HepG2 (cell line): ENCODE results near the gene CCDC69. TPM values are rescaled to one million over a fixed set of nuclear protein-coding genes. Genes with fewer than 3 reads are reported as not detected.

Experiments
- ATAC-seq: fragments of 200-7000 bp; cut with Tn5 transposase; 3 replicates; pipeline ENCODE4 v1.9.1; 2020; ENCODE audit warnings: mild to moderate bottlenecking, moderate library complexity
- BruUV-seq: library from RNA; stranded (reverse); fragments of 400-500 nt; replicated peaks from 2 replicates; lab custom pipeline; 2021; lab: Mats Ljungman, UMichigan
- CTCF ChIA-PET: fragments of 300-600 bp; formaldehyde crosslinking; extraction: SDS; loops from one replicate; lab custom pipeline; 2021; ENCODE audit warnings: low total read pairs, inconsistent platforms, low intra/inter-chr PET ratio; lab: Yijun Ruan, JAX
- POLR2A ChIA-PET: fragments of 350-600 bp; sonication (Branson Sonifier 250); formaldehyde crosslinking; loops from one replicate; lab custom pipeline; 2020; ENCODE audit warnings: antibody characterized with exemption, inconsistent platforms; lab: Yijun Ruan, JAX
- DNase-seq: peaks from one replicate; pipeline ENCODE4 v3.0.0-alpha.2; 2015; ENCODE audit warnings: low spot score
- FAIRE-seq: peaks from 3 replicates; lab custom pipeline; 2011; peaks lifted over from hg19 to GRCh38; lab: Jason Lieb, UNC
- H2AFZ ChIP-seq: one replicate; pipeline ENCODE4 v1.6.1; 2011; ENCODE audit warnings: low read length, inconsistent platforms
- H3K27ac ChIP-seq: fragments of 300-600 bp; 3 replicates; pipeline ENCODE4 v1.8.0; 2011; ENCODE audit warnings: mixed run types, mild to moderate bottlenecking, mixed read lengths, low read length, inconsistent platforms; ENCODE audit not compliant: insufficient read depth; ENCODE audit errors: extremely low read length
- H3K27me3 ChIP-seq, 2 experiments: fragments of 200-600 bp in 1 of 2; 2 replicates in 1 of 2; 3 replicates in 1 of 2; pipeline versions ENCODE4 v1.6.0 to v1.8.0; 2011; ENCODE audit warnings: low read length in 2 of 2, mild to moderate bottlenecking in 2 of 2, moderate library complexity in 2 of 2, inconsistent platforms in 1 of 2; ENCODE audit not compliant: insufficient read depth in 2 of 2, control insufficient read depth in 1 of 2
- H3K36me3 ChIP-seq, 2 experiments: fragments of 200-600 bp in 1 of 2; replicated peaks in 1 of 2; 2 replicates in 1 of 2; 3 replicates in 1 of 2; pipeline versions ENCODE4 v1.5.1 to v1.8.0; 2011; ENCODE audit warnings: low read length in 2 of 2, inconsistent platforms in 1 of 2; ENCODE audit not compliant: insufficient read depth in 2 of 2, control insufficient read depth in 1 of 2
- H3K4me1 ChIP-seq: 2 replicates; pipeline ENCODE4 v1.5.1; 2012; ENCODE audit warnings: low read length, inconsistent platforms; ENCODE audit not compliant: insufficient read depth
- H3K4me2 ChIP-seq: 2 replicates; pipeline ENCODE4 v1.6.0; 2011; ENCODE audit warnings: low read depth, low read length, inconsistent platforms
- H3K4me3 ChIP-seq, 3 experiments: fragments of 200-600 bp in 1 of 3; sonication (generic), shearing (Covaris generic) in 1 of 3; replicated peaks in 1 of 3; 2 replicates each; pipeline ENCODE4 v1.5.1; 2011 to 2016; ENCODE audit warnings: low read length in 3 of 3, inconsistent platforms in 2 of 3, low read depth in 2 of 3, mild to moderate bottlenecking in 2 of 3, control low read depth in 1 of 3, mixed read lengths in 1 of 3; ENCODE audit not compliant: insufficient read depth in 1 of 3
- H3K79me2 ChIP-seq: one replicate; pipeline ENCODE4 v1.6.1; 2011; ENCODE audit warnings: low read length, inconsistent platforms; ENCODE audit not compliant: insufficient read depth
- H3K9ac ChIP-seq: 2 replicates; pipeline ENCODE4 v1.6.0; 2011; ENCODE audit warnings: mild to moderate bottlenecking, low read depth, low read length, inconsistent platforms; ENCODE audit not compliant: insufficient read depth
- H3K9me3 ChIP-seq: 2 replicates; pipeline ENCODE4 v1.5.1; 2012; ENCODE audit warnings: mild to moderate bottlenecking, low read length
- H4K20me1 ChIP-seq: 2 replicates; pipeline ENCODE4 v1.6.0; 2011; ENCODE audit warnings: inconsistent platforms, mild to moderate bottlenecking, low read length, moderate library complexity; ENCODE audit not compliant: insufficient read depth
- AGO1 ChIP-seq: fragments of 200-400 bp; formaldehyde crosslinking; IDR thresholded peaks from 2 replicates; pipeline ENCODE4 v1.6.1; 2017; ENCODE audit warnings: mild to moderate bottlenecking, low read depth, low read length, moderate library complexity; ENCODE audit not compliant: poor library complexity, severe bottlenecking
- ATF5 ChIP-seq: sonication (generic); formaldehyde crosslinking; IDR thresholded peaks from 2 replicates; pipeline ENCODE4 v1.4.0; 2020; ENCODE audit warnings: mild to moderate bottlenecking, low read depth, missing genetic modification reagents
- CREB1 ChIP-seq, 2 experiments: fragments of 450-650 bp in 1 of 2; IDR thresholded peaks; 2 replicates each; pipeline ENCODE4 v1.6.1; 2016 to 2017; ENCODE audit warnings: control low read depth in 1 of 2, mild to moderate bottlenecking in 1 of 2, missing compliant biosample characterization in 1 of 2, missing genetic modification characterization in 1 of 2
- FOSL2 ChIP-seq: sonication (generic); formaldehyde crosslinking; IDR thresholded peaks from 2 replicates; pipeline ENCODE4 v1.4.0; 2020; ENCODE audit warnings: missing genetic modification reagents
- HDAC1 ChIP-seq: sonication (generic); formaldehyde crosslinking; IDR thresholded peaks from 2 replicates; pipeline ENCODE4 v1.5.1; 2020; ENCODE audit warnings: mild to moderate bottlenecking, missing genetic modification reagents
- ONECUT2 ChIP-seq: sonication (generic); formaldehyde crosslinking; IDR thresholded peaks from 2 replicates; pipeline ENCODE4 v1.4.0; 2020; ENCODE audit warnings: missing genetic modification reagents
- ZNF205 ChIP-seq: IDR thresholded peaks from 2 replicates; pipeline ENCODE4 v1.6.1; 2018; ENCODE audit warnings: missing biosample characterization, missing genetic modification reagents
- ZNF276 ChIP-seq: sonication (generic); formaldehyde crosslinking; IDR thresholded peaks from 2 replicates; pipeline ENCODE4 v1.4.0; 2020; ENCODE audit warnings: mild to moderate bottlenecking, low read depth, missing genetic modification reagents
- ZNF451 ChIP-seq: sonication (generic); formaldehyde crosslinking; IDR thresholded peaks from 2 replicates; pipeline ENCODE4 v1.5.0; 2020; ENCODE audit warnings: mild to moderate bottlenecking, missing genetic modification reagents
- ZNF562 ChIP-seq: sonication (generic); formaldehyde crosslinking; IDR thresholded peaks from 2 replicates; pipeline ENCODE4 v1.8.0; 2022; ENCODE audit warnings: missing genetic modification reagents, borderline replicate concordance
- ZNF841 ChIP-seq: sonication (generic); formaldehyde crosslinking; IDR thresholded peaks from 2 replicates; pipeline ENCODE4 v1.8.1; 2023; ENCODE audit warnings: missing genetic modification reagents, borderline replicate concordance
- WGBS: methylation state at CpG from one replicate; pipeline ENCODE4 v1.1.6; 2017; ENCODE audit warnings: low lambda C conversion rate; 5-methylcytosine and 5-hydroxymethylcytosine counted together
- in situ Hi-C: cut with HindIII; loops from 2 replicates; pipeline ENCODE4 v1.10.0; 2017; ENCODE audit warnings: low pct_unique_long_range_greater_than_20kb; ENCODE audit not compliant: extremely low pct_ligation_motif_present
- intact Hi-C: fragments of 100-400 bp; cut with micrococcal nuclease; formaldehyde crosslinking; loops from one replicate; pipeline ENCODE4 v1.10.0; 2022; ENCODE audit not compliant: unreplicated experiment
- polyA plus RNA-seq, 8 experiments: library from polyadenylated mRNA; depleted of rRNA in 3 of 8; stranded (reverse) in 7 of 8; unstranded in 1 of 8; fragments of >200 nt; fragmentation: Illumina TruSeq in 4 of 8; extraction: Trizol in 4 of 8; gene quantifications; 2 replicates each; pipeline versions ENCODE4 v1.2.1 to v1.2.3, GENCODE V29; 2011 to 2016; ENCODE audit warnings: low read depth in 4 of 8, missing spikeins in 1 of 8, mixed read lengths in 1 of 8; ENCODE audit not compliant: insufficient read depth in 1 of 8
- total RNA-seq, 5 experiments: library from RNA; depleted of rRNA; stranded (reverse); fragments of >200 nt; fragmentation: Illumina TruSeq; extraction: Trizol; gene quantifications; 2 replicates each; pipeline ENCODE4 v1.2.3, GENCODE V29; 2016; ENCODE audit warnings: low read depth in 1 of 5

The CCDC69 gene
- total and polyA plus RNA-seq, 2 of the 13 experiments (the other 11 are each of a cell fraction or from before 2014, with no cell fraction given), result 12.2 to 45.2 TPM

- TF ChIP-seq ATF5 (CRISPR knock-in tag), result no peak
- no peak for TF ChIP-seq ZNF841 (CRISPR knock-in tag)
- TF ChIP-seq ONECUT2 (CRISPR knock-in tag), result no peak
- TF ChIP-seq ZNF451 (CRISPR knock-in tag), result no peak
- no peak for TF ChIP-seq ZNF562 (CRISPR knock-in tag)
- TF ChIP-seq CREB1 (IDR thresholded peaks at IDR 0.05), result no peak
- no peak for TF ChIP-seq CREB1 (CRISPR knock-in tag; IDR thresholded peaks at IDR 0.05)
- TF ChIP-seq, all 625 proteins: peak for 0
Measured at GRCh38 chr5:151267491-151268260, 43.8 kb upstream of the CCDC69 start (continued).

- no peak overlapping the region for H2AFZ ChIP-seq
- no peak overlapping the region for H3K4me3 ChIP-seq
- H3K4me1 ChIP-seq, result no peaks in the 10 kb centered on the region
- intact Hi-C loops (no loop called here), in situ Hi-C loops (no loop called here)
- H3K9ac ChIP-seq, result no peak overlapping the region
- BruUV-seq, result no TSS peak
- DNase-seq (no peak), FAIRE-seq (no peak), ATAC-seq (peak; percentile 39; the same call in 1 of the 3 replicates)
- TF ChIP-seq ZNF276 (CRISPR knock-in tag) (no peak), AGO1 (no peak), FOSL2 (CRISPR knock-in tag) (no peak), HDAC1 (CRISPR knock-in tag) (no peak), ZNF205 (CRISPR knock-in tag) (no peak)
- peaks cover 9 to 24% of the 10 kb centered on the region in 2 experiments; a peak in 4 of 5 replicates for H3K36me3 ChIP-seq
- ChIA-PET CTCF (no interaction called here), POLR2A (interaction anchor here (1.2 kb wide), 1 partner anchor 11 kb away, joined by 4 read pairs; the partner anchor contains the start of gene GM2A)
- WGBS, result 100% methylated on average over 1 of the region's 1 CpG
- no peaks in the 10 kb centered on the region for H3K79me2 ChIP-seq
- no peaks in the 10 kb centered on the region for H4K20me1 ChIP-seq
- H3K27ac ChIP-seq, result no peak overlapping the region
- H3K9me3 ChIP-seq, result no peaks in the 10 kb centered on the region
- no peaks in the 10 kb centered on the region for H3K27me3 ChIP-seq
- H3K4me2 ChIP-seq, result no peak overlapping the region
Measured at GRCh38 chr5:151264113-151264512, 40.2 kb upstream of the CCDC69 start.
